Activated naive CD8-positive, alpha-beta T cell treated with anti-CD3 and anti-CD28 coated beads, Interleukin-2, amount 50 U/mL, for 16 hours (primary cell): Measurements from ENCODE around the gene ERBB4.
"Not testable (repeated sequence)": the region's sequence is repeated elsewhere in the genome, so short reads cannot be mapped to it uniquely, and the experiment has no call there.

Experiments
- DNase-seq: peaks from one replicate; pipeline ENCODE4 v3.0.0-alpha.2; 2020; ENCODE audit warnings: low read depth, low spot score

ERBB4 gene

DNA sequence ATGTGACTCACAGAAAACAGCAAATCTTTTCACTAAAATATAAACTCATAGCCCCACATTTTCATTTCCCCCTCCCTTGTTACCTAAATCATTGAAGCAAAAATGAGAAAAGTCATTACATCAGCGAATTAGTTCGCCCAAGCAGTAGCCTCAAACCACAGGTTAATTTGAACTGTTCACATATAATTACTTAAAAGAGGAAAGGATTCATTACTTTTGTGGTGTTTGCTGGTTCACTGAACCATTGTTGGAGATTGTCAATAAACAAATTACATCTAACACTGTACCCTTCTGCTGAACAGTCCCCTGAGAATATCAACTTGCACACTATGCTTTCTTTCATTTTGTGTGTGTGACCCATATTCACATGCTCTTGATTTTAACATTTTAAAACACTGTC is 238.7 kb downstream of the ERBB4 start:
- no peak for DNase-seq

DNA sequence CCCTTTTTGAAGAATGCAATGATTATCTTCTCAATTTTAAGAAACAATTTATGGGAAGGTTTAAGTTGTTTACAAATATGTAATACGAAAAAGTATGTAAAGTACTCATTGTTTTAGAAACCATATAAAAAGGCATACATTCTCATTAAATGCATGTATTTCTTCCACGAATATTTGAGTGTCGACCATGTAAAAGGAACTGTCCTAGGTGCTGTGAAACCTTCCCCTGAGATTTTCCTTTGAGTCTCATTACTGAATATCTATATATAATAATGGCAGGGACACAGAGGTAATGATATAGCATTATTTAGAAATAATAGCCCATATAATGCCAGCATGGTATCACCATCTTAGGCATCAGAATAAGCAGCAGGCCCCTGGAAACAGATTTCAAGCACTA is 239.3 kb downstream of the ERBB4 start:
- DNase-seq = no peak

DNA sequence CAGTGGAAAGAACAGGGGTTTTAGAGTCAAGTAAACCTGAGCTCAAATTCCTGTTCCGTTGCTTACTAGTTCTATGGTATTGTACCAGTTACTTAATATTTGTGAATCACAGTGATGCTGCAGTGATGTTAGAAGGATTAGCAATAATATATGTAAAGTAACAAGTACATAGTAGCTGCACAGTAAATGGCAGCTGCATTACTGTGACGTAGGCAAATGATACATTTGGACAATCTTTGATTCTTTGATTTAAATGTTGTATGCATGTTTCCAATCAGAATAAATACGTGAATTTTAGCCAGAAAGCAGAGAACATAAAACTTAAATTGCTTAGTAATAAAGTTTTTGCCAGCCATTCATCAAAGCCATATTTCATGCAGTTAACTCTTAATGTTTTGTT is 243.0 kb downstream of the ERBB4 start:
- DNase-seq = no peak

DNA sequence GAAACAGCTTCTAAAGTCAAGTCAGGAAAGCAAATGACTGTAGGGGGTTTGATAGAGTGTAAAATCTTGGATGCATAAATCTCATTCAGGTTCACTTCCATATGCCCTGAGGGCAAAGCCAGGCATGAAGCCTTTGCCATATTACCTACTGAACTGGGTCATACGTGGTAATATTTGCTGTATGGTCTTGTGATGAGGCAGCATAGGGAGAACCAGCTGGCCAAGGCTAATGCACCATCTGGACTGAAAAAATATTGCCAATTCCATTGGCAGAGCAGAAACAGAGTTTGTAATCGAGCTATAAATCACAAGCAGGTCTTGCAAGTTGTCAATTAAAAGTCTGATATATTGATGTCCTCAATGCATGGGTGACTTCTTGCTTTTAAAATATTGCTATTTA is 243.8 kb downstream of the ERBB4 start:
- no peak for DNase-seq

DNA sequence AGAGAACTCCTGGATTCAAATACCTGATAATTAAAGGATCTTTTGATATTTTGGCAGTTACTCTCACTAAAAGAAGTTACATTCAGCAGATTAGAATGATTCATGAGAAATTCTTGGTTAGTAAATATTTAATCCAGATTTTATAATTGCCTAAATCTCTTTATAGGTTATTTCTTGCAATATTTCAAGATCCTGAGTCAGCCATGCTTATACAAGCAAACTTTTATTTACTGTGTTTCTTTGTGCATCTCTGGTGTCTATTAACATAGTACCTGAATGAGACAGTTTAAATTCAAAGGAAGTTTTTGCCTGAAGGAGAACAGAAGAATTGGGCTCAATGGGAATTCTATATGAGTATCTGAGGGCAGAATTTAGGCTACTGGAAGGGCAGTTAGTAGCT is 249.3 kb downstream of the ERBB4 start:
- DNase-seq = no peak

DNA sequence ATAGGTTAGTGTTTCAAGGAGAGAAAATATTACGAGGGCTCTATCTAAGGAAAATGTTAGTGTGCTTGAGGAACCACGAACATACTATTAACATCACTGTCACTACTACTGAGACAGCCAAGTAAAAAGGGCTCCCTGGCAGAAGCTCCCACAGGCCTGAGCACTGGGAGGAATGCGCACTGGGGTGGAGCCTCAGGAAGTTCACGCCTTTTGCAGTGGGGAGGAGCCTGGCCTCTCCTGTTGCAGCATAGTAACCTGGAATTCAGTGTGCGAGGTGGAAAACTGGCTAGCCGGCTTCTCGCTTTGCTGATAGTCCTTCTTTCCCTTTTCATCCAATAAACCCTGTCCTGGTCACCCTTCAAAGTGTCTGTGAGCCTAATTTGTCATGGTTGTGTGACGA is 250.3 kb downstream of the ERBB4 start:
- no peak for DNase-seq

DNA sequence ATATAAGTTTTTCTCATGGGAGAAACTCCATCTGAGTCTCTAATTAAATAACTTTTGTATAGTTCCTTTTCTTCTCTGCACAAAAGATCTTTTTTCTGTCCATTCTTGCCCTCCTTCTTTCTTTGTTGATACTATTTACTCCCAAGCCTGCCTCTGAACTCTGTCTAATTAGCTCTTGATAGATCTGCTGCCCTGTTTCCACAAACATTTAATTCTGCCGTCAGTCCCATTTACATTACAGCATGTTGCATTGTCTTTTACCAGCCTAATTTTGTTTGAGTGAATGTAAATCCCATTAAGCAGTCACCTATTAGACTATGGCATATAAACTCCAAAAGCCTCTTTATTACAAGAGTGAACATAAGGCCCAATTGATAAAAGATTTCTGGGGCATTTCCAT is 254.4 kb downstream of the ERBB4 start:
- no peak for DNase-seq

DNA sequence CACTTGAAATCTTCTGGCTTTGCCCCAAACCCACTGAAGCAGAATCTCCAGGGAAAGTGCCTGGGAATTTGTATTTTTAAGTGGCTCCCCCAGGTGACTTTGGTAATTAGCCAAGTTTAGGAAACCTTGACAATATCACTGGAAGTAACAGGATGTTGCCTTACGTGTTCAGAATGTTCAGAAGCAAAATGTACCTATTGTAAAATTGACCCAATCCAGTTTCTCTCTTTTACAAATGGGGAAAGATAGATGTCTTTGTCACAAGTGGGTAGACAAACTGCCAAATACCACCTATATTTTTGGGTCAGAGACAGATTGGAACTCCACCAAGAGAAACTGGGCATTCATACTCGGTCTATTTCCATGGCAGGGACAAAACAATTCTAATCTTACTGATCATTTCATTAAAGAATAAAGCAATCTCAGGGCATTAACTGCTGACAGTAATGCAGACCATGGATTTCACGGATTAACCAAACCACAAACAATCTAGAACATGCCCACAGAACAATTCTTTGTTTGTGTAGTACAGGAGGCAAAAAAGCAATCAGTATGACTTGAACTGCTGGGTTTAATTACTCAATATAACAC is 255.8 kb downstream of the ERBB4 start:
- no peak for DNase-seq

DNA sequence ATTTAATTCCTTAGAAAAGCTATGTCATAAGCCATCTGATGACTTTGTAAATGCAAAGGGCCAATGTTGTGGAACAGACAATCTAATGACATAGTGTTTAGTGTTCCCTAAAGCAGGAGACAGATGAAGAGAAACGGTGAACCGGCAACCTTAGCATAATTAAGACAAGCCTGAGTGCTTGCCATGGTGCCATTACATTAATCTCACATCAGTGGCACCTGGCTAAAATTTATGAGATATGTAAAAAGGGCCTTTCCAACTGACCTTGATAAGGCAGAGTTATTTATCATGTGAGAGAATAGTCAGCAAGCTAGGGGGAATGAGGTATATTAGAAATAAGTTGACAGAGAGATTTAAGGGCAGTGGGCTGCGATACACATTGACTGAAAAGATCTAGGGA is 261.8 kb downstream of the ERBB4 start:
- DNase-seq = no peak

DNA sequence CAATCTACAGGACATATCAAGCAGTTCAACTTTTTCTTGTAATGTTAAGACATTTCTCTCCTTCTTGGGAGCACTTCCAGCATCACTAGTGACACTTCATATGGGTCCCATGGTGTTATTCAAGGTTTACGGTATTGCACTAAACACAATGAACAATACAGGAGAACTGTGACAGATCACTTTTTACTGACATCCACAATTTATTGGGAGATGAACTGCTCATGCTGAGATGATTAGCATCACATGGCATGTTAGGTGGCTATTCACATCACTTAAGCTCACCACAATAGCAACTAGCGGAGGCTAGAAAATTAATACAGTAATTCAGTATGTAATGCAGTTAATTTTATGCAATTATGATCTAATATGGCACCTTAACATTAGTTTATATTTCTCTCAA is 264.4 kb downstream of the ERBB4 start:
- no peak for DNase-seq

DNA sequence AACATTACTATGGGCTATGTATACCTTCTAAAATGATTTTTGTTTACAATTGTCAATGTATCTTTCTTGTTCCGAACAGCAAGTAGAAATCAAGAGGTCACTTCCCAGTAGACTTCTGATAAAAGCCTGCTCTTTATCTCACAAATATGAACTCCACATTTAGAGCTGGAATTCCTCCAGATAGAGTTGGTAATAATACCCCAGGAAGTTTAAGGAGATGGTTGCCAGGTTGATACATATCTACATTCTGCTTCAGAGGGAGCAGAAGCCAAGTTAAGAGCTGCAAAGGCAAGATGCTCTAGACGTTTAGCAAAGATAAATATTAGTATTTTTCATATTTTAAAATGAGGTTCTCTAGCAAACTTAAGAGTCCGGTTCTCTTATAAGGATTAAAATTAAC is 267.0 kb downstream of the ERBB4 start:
- no peak for DNase-seq

DNA sequence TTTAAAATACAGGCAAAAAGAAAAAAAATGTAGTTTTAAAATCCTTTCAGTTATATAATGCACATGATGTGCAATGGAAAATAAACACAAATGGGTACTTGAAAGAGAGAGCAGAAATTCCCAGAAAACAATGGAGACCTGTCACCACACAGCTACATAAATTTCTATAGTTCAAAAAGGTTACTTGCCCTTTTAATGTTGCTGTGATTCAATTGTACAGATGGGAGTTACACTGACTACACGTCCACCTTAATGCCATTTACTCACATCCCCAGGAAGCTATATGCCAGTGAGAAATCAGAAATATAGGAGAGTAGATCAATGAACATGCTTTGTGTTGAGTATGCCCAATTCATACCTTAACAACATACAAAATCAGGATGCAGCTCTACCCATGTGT is 269.6 kb downstream of the ERBB4 start:
- DNase-seq = no peak

DNA sequence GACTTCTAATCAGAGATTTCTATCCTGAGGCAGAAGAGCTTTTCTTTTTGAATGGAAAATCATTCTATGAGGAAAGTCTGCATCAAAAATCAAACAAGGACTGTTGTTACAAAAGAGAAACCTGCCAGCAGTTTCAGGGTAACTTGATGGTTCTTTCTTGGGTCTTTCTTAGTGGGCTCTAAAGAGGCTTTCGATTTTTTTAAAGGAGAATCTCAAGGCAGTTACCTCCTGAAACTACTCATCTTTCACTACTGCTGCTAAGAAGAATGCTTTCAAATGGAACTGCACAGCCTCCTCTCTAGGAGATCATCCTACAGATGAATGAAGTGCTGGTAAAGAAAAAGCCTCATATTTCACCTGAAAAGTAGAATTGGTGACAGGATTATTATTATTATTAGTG is 272.3 kb downstream of the ERBB4 start:
- DNase-seq = no peak

DNA sequence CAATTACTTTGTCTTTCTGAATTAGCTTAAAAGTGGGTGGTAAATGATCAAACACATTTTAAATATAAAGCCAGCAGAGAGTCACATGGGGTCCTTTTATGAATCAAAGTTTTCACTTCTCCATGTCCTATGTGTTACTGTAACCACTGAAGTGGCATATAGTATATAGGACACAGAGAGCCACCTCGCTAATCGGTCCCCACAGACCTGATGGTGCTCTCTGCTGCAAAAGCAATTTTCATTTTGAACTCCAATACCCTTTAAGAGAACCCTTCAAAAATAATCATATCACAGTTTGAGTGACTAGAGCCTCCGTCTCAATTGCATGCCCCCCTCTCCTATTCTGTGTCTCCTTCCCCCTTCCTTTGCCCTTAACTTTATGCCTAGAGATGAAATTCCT is 272.8 kb downstream of the ERBB4 start:
- DNase-seq = no peak

DNA sequence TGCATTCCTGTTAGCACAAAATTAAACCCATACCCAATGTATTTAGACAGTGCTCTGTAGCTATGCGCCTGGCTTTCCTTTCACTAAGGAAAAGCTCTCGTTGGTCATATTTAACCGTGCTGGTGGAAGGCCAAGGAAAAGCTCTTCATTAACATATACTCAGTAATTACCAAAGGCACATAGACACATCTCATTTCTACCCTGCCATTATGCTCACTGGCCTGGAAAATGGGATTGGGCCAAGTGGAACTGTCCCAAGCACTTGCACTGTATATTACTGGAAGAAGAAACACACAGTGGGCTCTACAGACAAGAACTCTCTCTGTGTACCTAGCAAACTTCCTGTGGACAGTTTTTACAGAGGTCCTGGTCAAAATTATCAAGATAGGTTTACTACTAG is 274.4 kb downstream of the ERBB4 start:
- no peak for DNase-seq

DNA sequence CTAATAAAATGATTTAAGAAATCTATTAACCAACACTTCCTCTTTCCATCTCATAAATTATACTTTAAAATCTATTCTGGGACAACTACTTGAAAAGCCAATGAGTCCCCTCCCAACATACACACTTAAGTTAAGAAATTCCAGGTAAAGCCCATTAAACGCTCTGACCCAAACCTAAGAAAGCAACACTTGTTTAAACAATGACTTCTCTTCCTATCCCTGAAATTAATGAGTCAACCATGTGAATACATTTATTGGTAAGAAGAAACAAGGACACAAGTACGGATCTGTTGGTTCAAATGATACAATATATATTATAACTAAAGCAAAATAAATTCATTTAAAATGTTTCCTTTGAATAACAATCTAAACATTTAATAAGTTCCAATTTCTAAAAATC is 279.4 kb downstream of the ERBB4 start:
- no peak for DNase-seq

DNA sequence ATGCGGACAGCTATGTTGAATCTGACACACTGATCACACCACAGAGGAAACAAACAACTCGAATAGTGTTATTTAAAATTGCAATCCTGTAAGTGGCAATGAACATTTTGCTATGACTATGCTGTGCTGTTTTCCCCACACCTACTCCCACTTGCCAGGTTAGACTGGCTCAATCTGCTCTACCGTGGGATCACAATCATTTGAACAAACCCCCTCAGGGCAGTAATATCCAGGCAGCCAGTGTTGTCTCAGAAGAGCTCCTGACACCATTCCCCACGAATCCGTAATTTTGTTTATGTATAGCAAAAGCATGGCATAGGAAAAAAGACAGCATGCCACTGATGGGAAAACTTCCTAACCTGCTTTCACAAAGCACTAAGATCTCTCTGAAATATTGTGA is 284.3 kb downstream of the ERBB4 start:
- DNase-seq = no peak

DNA sequence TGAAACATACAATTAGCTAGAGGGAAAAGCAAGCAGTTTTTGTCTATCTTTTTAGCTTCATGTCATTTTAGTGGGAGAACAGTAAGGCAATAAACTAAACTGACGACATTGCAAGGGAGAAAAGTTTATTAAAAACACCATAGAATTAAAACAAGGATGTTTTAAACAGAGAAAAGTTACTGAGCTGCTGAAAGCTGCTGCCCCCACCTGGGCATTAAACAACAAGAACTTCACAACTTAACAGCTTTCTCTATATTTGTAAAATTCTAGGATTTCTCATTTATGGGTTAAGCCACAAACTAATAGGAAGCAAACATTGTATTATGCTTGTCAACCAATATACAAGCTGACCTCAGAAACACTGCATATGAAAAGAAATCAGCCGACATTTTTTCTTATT is 289.2 kb downstream of the ERBB4 start:
- DNase-seq = no peak

DNA sequence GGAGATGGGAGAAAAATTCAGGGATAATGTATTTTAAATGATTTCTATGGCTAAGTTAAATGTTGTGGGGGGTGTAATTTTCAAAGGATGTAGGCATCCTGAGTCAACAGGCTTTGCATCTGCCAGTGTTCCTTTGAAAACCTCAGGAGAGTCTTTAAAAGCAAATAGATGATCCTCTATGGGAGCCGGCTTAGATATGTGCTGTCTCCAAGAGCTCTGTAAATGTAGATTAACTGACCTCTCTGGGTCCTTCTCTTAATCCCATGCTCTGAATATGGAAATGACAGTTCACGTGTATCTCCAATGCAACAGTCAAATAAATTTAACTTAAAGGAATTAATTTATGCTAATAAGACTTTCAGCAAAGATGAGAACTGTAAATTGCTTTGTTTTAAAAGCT is 292.7 kb downstream of the ERBB4 start:
- no peak for DNase-seq

DNA sequence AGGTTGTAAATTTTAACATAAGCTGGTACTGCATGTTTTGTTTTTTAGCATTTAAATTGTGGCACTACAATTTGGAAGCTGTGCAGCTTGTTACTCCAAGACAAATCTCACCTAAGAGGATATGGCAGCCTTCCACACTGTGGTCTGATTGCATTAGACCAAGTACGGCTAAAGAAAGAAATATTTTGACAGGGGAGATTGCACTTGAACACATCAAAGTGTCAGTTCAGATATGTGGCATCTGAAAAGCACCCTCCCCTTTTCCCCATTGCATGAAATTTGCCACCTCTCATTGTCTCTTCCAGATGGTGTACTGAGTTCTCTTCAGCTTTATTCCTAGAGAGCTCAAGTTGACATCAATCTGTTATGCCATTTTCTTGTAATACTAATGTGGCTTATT is 295.9 kb downstream of the ERBB4 start:
- no peak for DNase-seq

DNA sequence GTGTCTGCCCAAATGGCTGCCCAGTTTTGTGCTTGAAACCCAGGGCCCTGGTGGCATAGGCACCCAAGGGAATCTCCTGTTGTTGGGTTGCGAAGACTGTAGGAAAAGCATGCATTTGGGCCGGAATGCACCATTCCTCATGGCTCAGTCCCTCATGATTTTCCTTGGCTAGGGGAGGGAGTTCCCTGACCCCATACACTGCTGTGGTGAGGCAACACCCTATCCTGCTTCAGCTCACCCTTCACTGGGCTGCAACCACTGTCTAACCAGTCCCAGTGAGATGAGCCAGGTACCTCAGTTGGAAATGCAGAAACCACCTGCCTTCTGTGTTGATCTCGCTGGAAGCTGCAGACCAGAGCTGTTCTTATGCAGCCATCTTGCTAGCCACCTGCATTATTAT is 300.4 kb downstream of the ERBB4 start:
- not testable (repeated sequence) for DNase-seq

DNA sequence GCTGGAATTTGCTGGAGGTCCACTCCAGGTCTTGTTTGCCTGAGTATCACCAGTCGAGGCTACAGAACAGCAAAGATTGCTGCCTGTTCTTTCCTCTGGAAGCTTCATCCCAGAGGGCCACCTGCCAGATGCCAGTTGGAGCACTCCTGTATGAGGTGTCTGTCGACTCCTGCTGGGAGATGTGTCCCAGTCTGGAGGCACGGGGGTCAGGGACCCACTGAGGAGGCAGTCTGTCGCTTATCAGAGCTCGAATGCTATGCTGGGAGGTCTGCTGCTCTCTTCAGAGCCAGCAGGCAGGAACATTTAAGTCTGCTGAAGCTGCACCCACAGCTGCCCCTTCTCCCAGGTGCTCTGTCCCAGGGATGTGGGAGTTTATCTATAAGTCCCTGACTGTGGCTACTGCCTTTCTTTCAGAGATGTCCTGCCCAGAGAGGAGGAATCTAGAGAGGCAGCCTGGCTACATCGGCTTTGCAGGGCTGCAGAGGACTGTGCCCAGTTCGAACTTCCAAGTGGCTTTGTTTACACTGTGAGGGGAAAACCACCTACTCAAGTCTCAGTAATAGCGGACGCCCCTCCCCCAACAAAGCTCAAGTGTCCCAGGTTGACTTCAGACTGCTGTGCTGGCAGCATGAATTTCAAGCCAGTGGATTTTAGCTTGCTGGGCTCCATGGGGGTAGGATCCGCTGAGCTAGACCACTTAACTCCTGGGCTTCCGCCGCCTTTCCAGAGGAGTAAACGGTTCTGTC is 301.1 kb downstream of the ERBB4 start:
- no peak for DNase-seq

DNA sequence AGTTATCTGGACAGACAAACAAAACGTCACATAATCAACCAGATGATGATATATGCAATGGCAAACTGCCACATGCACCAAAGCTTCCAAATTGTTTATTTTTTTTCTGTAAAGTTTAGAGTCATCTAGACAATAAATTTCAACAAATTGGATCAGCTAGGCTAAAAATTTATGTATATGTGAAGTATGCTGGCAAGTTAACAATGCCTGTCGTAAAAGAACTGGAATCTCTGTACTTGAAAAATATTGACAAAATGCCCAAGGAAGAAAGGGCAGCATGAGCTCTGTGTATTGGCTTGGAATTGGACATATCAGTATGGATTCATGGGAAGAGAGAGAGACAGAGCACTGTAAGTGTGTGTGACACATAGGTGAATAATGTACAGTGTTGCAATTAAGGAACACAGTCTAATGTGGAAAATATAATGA is 309.8 kb downstream of the ERBB4 start:
- DNase-seq = no peak

DNA sequence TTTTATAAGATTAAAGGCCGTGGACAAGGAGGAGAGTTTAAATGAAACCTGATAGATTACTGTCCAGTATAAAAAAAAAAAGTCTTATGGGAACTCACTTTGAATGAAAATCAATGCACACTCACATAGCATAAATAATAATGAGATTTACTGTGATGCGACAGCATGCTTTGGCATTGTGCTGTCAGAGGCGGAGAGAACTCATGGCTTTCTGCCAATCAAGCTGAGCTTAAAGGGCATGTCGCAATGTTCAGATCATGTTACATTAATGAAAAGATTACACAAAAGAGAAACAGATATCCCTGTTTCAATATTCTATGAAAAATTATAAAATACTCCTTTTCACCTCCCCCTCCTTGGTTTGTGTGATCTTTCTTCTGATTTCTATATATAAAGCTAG is 310.8 kb downstream of the ERBB4 start:
- no peak for DNase-seq
